ENCODE data around the gene LYRM4.
"Not testable (repeated sequence)": the region's sequence is repeated elsewhere in the genome, so short reads cannot be mapped to it uniquely, and the experiment has no call there.

LYRM4 gene

DNA sequence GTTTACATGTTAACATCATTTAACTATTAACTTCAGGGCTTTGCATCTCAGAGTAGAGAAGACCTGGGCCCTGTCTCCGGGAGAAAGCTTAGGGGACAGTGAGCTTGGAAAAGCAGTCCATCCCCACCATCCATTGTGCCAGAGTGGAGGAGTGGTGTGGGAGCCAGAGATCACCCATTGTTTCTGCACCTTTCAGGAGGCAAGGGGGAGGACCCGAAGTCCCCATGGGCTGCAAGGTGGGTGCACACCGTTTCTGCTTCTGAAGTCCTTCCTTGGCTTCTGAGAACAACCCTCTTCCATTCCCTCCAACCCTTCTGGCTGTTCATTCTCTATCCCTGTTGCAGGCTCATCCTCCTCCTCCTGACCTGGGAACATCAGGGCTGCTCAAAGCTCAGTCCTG, 179.6 kb downstream of the LYRM4 start:
- DNase-seq (ENCODE audit: low read depth) = no peak

DNA sequence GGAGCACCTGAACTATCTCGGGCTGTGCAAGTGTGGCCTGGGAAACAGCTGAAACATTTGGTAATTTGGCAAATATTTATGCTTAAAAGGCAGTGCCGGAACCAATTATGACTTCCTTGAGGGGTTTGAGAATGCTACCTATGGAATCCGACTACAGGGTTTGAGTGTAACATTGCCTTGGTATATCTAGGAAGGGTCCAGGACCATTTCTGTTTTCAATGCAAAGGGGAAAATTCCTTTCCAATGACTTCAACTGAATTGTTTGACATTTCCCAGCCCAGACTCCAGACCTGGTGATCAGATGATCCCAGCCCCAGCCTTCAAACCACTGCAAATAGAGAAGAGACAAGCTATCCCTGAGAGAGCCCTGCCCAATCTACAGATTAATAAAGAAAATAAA, 180.2 kb downstream of the LYRM4 start:
- no peak for DNase-seq (ENCODE audit: low read depth)

DNA sequence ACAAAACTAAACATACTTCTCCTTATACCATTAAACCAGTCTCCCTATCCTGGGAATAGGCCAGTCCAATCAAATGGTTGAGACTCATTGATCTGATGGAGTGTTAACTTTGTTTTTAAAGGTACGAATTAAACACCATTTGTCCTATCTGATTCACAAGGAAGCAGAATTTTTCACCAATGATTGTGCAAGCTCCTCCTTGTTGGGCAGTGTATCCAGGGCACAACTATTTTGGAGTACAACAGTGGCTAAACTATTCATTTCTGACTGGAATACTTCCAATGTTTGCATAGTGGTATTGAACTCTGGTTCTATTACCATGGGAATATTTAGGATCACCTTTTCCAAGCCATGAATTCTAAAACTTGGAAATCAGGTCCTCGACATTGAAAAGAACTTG, 181.1 kb downstream of the LYRM4 start:
- DNase-seq (ENCODE audit: low read depth) = no peak

DNA sequence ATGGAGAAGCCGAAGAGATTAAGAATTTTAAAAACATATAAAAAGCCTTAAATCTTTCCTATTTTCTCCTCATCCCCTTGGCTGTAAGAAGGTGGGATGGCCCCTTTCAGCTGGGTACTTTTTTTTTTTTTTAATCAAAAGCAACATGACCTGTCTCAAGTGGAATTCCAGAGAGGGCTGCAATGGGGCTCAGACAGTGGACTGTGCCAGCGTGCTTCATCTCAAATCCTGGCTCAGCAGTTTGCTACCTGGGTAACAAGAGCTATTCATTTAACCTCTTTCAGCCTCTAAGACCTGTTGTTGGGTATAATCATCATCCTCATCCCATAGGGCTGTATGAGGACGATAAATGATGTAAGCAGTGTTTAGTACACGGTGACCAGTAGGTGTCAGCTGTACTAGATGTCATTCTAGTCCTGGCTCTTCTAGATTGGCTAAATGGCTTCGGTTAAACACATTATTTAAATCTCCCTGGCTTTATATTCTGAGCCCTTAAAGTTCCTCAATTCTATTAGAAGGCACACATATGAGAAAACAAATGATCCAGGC, 182.6 kb downstream of the LYRM4 start:
- DNase-seq (ENCODE audit: low read depth) = no peak

DNA sequence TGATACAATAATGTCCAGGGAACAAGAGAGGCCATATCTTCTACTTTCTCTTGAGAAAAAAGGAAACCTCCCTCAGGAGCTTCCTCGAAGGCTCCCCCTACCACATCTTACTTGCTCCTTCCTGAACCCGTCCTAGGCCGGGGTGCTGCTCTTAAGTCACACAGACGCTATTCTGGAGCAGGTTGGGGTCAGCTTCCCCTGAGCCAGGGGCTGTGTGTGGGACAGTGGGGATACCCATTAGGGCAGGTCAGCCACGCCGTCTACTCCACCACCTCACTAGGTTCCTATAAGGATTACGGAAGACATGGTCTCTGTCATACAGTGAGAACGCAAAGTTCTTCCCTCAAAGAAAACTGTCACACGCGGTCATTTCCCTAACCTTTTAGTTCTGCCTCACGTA, 183.8 kb downstream of the LYRM4 start:
- no peak for DNase-seq (ENCODE audit: low read depth)

DNA sequence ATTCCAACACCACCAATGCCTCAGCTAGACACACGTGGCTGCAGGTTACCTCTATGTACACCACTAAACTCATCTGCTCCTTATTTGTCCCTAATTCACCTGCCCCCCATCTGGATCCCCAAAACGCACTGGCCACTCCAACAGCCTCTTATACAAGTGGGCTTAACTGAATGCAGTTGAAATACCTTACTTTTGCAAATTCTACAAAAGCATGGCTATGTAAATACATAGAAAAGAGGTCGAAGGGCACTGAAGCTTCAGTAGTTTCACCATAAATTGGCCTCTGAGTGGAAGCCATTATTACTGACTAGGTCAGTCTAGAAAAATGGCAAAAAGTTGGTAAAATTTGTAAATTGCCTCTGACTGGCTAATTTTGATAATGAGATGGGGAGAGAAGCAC, 186.8 kb downstream of the LYRM4 start:
- DNase-seq (ENCODE audit: low read depth) = no peak

DNA sequence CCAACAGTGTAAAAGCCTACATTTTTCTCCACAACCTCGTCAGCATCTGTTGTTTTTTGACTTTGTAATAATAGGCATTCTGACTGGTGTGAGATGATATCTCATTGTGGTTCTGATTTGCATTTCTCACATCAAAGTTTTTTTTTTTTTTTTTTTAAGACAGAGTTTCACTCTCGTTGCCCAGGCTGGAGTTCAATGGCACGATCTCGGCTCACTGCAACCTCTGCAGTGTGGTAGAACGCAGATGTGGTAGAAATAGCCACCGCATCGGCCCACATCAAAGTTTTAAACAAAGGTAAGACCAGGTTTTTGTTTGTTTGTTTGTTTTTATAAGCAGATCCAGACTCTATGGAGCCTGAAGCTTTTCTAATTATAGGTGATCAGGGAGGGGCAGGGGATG, 188.3 kb downstream of the LYRM4 start:
- DNase-seq (ENCODE audit: low read depth) = no peak

DNA sequence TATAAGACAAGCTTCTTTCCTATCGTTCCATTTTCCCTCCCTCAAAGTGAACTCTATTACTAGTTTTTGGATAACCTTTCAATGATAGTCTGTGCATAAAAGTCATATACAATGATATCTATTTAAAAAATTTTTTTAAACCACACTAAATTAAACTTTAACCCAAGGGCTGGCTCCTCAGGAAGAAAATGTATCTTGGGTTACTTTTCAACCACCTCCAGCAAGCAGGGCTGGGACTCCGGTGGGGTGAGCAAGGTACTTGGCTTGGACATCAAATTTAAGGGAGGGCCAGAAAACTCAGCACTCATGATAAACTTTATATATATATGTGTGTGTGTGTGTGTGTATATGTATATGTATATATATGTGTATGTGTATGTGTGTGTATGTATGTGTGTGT, 189.5 kb downstream of the LYRM4 start:
- DNase-seq (ENCODE audit: low read depth) = no peak

DNA sequence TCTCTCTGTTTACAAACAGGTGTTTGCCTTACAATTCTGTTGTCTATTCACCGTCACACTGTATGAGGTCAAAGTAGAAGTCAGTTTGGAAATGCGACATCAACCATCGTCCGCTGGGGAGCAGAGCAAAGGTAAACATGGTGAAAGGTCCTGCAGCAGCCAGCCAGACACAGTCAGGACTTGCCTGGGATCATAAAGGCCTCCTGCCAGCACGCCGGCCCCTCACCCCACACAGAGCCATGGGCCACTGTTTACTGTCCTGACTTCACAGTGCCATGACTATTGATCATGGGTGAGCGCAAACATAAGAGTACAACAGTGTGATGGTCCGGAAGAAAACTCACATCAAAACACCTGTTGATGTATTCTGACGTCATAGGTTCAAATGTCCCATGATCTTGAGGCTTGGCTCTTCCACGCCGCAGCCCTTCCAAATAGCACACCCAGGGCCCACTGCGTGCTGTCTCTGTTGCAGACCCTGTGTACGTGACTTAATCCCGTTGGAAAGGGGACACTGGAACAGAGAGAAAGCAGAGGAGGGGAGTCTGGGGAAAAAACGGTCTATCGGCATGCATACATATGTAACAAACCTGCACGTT, 192.5 kb downstream of the LYRM4 start:
- DNase-seq (ENCODE audit: low read depth) = no peak

DNA sequence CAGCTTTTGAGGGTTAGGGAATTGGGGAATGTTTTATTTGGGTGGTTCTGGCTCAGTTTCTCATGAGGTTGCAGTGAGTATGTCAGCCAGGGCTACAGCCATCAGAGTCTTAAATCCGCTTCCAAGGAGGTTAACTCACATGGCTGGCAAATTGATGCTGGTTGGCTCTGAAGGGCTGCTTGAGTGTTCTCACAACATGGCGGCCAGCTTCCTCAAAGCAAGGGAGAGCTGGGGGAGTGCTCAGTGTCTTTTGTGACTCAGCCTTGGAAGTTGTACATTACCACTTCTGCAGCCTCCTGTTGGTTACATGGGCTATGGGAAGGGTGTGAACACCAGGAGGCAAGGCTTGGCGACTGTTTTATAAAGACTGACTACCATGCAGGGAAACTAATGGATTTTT, 193.4 kb downstream of the LYRM4 start:
- no peak for DNase-seq (ENCODE audit: low read depth)

DNA sequence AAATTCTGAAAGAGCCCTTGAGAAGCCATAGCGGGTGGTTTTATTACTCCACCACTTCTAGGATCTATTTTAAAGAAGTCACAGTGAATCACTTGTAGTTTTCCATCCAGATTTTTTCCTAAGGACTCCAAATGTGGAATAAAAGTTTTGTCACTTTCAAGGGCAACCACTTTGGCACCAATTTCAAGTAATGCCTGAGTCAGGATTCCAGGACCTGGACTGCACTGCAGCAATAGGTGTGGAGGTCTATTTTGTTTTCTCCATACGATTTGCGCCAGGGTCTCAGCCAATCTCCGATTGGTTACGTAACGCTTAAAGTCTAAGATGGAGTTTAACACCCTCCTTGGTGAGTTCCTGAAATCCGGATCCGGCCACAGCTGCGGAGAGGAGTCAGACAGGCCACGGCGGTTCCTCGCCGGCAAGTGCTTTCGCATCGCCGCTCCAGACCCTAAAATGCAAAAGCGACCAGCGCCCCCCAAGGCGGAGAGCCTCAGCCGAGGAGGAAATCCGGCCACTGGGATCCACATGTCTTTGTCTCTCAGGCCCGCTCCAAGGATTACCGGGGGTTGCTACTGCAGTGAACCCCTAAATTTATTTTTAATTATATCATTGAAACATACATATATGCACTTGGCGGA, 194.2 kb downstream of the LYRM4 start:
- DNase-seq (ENCODE audit: low read depth) = no peak

DNA sequence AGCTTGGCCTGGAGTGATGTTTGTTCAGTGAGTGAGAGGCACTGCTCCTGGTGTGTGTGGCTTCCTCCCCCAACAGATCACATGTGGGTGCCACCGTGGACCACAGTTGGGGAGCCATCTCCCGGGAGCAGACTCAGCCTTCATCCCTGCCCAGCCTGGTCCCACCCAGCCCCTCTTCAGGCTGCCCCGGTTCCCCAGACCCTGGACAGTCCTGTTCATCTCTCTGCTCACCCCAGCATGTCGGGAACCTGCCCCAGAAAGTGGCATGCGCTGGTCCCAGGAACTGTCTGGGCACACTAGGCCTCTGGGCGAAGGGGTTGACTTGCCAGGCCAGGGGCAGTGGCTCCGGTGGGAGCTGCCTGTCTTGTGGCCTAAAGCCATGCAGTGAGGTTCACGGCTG, 197.1 kb downstream of the LYRM4 start:
- DNase-seq (ENCODE audit: low read depth) = no peak

DNA sequence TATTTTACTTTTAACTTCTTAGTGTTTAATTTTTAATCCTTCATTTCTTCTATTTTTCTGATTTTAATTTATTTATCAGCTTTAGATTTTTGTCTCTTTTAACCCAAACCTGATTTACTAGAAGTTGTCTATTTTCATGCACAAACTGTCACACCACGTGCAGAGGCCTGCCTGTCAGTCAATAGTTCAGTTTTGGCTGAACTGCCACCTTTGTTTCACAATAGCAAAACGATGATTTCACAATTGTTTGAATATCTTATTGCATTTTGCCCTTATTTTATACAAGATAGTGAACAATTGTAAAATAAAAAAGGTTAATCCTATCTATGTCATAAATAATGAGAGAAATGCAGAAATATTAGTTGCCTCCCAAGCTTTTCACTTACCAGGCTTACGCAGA, 199.6 kb downstream of the LYRM4 start:
- no peak for DNase-seq (ENCODE audit: low read depth)

DNA sequence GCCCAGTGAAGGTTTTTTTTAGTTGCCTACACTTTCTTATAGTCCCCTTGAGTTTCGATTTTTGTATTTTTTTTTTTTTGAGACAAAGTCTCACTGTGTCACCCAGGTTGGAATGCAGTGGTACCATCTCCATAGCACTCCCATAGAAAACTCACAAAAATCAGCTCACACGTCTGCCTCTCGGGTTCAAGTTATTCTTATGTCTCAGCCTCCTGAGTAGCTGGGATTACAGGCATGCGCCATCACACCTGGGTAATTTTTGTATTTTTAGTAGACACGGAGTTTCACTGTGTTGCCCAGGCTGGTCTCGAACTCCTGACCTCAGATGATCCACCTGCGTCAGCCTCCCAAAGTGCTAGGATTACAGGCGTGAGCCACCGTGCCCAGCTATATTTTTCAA, 200.3 kb downstream of the LYRM4 start:
- not testable (repeated sequence) for DNase-seq (ENCODE audit: low read depth)

DNA sequence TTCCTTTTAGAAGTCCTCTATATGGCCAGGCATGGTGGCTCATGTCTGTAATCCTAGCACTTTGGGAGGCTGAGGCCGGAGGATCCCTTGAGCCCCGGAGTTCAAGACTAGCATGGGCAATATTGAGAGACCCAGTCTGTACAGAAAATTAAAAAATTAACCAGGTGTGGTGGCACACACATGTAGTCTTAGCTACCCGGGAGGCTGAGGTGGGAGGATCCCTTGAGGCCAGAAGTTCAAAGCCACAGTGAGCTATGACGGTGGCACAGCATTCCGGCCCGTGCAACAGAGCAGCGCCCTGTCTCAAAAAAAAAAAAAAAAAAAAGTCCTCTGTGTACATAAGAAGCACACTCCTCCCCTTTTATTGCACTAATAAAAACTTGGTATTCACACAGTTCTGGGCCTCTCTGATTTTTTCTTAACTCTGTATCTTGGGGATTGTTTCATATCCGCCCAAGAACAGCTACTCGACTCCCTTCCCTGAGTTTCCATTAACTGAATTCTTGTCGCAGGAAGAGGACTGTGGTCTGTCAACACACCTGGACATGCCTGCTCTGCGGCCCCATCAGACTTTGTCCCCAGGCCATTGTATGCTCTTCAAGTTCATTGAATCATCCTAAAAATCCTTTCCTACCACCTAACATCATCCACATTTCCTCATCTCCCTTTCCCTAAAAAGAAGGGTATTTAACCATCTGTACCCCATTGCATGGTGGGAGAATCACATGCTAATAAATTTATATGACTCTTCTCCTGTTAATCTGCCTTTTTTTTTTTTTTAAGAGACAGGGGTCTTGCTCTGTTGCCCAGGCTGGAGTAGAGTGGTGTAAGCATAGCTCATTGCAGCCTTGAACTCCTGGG, 201.5 kb downstream of the LYRM4 start:
- DNase-seq (ENCODE audit: low read depth) = no peak
